ENCODE data around the gene CREB3. TPM values are rescaled to one million over a fixed set of nuclear protein-coding genes. Genes with fewer than 3 reads are reported as not detected.

CREB3 gene
- total RNA-seq, 2 donors from 2014 or later = 23.9 to 40.3 TPM

DNA sequence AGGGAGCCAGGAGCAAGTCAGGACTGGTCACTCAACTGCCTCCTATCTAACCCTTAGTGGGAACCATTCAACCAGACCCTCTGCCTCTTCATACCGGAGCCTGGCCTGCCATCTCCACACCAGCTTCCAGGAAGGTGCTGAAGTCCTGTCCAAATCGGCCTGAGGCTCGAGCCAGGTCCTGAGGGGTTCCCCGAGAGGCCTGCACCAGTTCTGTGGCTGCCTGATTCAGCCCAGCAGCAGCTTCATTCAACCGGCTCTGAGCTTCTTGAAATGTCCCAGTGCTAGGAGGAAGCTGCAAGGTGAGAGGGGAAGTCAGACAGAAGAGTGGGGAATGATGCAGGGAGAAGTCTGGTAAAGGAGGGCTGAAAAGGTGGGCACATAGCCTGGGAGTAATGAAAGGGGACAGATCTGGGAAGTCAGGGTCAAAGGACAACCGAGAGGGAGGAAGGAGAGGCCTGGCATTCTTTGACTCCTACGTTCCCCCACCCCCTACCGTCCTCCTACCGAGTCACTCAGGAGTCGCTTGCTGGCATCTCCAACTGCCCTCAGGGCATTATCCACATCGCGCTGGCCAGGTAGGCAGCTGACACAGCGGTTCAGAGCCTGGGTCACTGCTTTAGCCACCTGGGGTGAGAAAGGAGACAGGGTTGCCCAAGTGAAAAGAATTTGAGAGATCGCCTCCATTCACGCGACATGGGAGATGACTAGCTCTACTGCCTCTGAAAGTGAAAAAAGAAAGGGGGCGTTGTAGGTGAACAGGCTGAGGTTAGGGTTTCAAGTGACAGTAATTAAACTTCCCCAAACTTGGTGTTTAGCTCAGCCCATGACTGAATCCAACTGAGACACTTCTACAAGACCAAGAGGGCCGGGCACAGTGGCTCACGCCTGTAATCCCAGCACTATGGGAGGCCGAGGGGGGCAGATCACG, 20.7 kb upstream of the CREB3 start:
- Mint-ChIP-seq H3K4me1 (peaks cover 19% of the 10 kb centered on the region), H3K27ac (no peak overlapping the region), H3K36me3 (ENCODE audit: low read depth) (no peaks in the 10 kb centered on the region), H3K27me3 (no peaks in the 10 kb centered on the region), H3K4me3 (no peak overlapping the region), H3K9me3 (no peaks in the 10 kb centered on the region)
- peak; percentile 88 for ATAC-seq (replicated peaks)

DNA sequence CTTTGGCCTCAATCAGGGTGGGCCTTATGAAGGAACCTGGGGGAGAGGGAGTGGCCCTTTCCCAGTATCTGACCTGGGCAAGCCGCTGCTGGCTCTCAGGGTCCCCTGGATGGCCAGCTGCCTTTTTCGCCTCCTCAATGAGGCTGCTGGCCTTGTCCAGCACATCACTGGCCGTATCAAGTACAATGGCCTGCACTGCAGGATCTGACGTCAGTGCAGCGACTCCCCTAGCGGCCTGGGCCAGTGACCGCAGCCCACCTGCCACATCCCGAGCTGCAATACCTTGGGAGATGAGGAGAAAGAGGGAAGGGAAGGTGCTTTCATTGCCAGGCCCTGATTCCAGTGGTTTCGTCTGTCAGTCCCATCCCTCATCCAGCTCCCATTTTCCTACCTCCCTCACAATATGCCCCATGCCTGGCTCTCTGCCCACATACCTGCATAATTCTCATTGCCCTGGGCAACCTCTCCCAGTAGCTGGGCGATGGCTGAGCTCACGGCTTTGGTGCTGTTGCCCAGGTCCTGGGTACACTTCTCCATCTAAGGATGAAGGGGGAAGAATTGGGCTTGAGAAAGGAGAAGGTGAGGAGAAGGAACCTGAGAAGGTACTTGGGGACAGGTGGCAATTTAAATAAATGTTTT, 19.6 kb upstream of the CREB3 start:
- H3K4me3 Mint-ChIP-seq = no peak overlapping the region
- ATAC-seq (replicated peaks) = no peak
- H3K27me3 Mint-ChIP-seq = no peaks in the 10 kb centered on the region
- H3K4me1 Mint-ChIP-seq = peaks cover 10% of the 10 kb centered on the region
- no peaks in the 10 kb centered on the region for H3K9me3 Mint-ChIP-seq
- H3K27ac Mint-ChIP-seq = peak overlapping the region; percentile 30
- H3K36me3 Mint-ChIP-seq (ENCODE audit: low read depth) = no peaks in the 10 kb centered on the region

DNA sequence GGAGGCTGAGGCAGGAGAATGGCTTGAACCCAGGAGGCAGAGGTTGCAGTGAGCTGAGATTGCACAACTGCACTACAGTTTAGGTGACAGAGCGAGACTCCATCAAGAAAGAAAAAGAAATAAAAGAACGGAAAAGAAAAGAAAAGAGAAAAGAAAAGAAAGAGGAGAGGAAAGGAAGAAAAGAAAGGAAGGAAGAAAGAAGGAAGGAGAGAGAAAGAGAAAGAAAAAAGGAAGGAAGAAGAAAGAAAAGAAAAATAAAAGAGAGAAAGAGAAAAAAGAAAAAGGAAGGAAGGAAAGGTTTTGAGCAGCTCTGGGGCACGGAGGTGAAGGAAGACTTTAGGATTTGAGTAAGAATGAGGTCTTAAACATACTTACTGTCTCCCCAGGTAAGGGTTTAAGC, 18.9 kb upstream of the CREB3 start:
- ATAC-seq (replicated peaks) = no peak
- no peak overlapping the region for H3K4me3 Mint-ChIP-seq
- peak overlapping the region; percentile 30 for H3K27ac Mint-ChIP-seq
- no peaks in the 10 kb centered on the region for H3K27me3 Mint-ChIP-seq
- peaks cover 9% of the 10 kb centered on the region for H3K4me1 Mint-ChIP-seq
- H3K36me3 Mint-ChIP-seq (ENCODE audit: low read depth) = no peaks in the 10 kb centered on the region
- no peaks in the 10 kb centered on the region for H3K9me3 Mint-ChIP-seq

DNA sequence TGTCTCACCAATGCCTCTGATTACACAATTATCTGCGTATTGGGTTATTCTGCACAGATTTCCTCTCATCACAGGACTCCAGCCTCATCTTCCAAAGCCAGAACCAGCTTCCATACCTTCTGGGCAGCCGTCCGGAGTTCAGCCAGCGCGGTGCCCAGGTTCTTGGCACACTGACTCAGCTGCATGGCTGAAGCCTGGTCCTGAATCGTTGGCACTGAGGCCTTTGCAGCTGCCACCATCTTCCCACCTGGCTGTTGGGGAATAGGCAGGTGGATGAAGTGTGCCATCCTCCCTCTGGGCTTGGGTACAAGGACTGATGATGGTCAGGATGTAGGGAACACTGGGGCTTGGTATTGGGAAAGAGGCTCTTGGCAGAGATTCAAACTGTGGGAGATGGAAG, 18.3 kb upstream of the CREB3 start:
- Mint-ChIP-seq H3K9me3 (no peaks in the 10 kb centered on the region), H3K36me3 (ENCODE audit: low read depth) (no peaks in the 10 kb centered on the region), H3K4me3 (no peak overlapping the region), H3K4me1 (peaks cover 6% of the 10 kb centered on the region), H3K27me3 (no peaks in the 10 kb centered on the region), H3K27ac (peak overlapping the region; percentile 58)
- no peak for ATAC-seq (replicated peaks)

DNA sequence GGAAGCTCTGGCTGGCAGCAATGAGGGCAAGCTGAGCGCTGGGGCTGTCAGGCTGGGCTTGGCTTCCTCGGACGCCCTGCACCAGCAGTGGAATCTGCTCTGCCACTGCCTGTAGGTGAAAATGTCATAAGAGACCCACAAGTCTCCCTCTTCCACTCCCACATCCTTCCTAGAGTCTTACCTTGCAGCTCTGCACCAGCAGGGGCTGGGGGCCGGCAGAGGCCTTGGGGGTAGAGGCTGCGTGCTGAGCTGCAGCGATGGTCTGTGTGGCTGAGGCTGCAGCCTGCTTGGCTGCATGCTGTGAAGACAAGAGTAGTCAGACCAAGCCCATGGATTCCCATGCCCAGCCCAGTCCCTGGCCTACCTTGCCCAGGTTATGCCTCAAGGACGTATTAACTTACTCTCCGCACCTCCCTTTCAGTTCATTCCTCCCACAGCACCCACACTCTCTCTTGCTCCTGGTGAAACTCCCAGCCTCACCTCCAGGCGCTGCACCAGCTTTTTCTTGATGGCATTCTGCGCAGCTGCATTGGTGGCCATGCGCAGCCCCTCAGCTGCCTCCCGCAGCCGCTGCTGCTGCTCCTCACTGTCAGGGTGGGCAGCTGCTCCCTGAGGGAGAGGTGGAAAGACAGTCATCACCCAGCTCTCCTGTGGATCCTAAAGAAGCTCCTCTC, 17.8 kb upstream of the CREB3 start:
- Mint-ChIP-seq H3K4me3 (no peak overlapping the region), H3K27me3 (no peaks in the 10 kb centered on the region), H3K27ac (peak overlapping the region; percentile 58), H3K9me3 (no peaks in the 10 kb centered on the region), H3K4me1 (peaks cover 9% of the 10 kb centered on the region), H3K36me3 (ENCODE audit: low read depth) (no peaks in the 10 kb centered on the region)
- no peak for ATAC-seq (replicated peaks)

DNA sequence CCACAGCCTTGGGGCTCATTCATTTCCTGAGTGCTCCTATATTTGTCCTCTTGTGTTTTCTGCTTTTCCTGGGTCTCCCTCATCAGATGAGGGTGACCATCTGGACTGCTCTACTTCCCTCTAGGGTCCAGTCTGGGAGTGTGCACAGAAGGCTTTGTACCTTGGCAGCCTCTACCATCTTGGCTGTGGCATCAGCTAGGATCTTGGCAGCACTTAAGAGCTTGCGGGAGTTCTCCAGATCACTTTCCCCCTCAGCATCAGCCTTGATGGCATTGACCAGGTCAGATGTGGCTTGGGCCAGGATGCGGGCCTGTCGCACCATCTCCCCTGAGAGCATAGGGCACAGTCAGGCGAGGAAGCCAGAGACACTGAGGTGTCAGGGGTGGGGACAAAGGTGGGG, 16.2 kb upstream of the CREB3 start:
- Mint-ChIP-seq H3K27me3 (no peaks in the 10 kb centered on the region), H3K9me3 (no peaks in the 10 kb centered on the region), H3K36me3 (ENCODE audit: low read depth) (no peaks in the 10 kb centered on the region), H3K4me3 (no peak overlapping the region), H3K4me1 (peaks cover 10% of the 10 kb centered on the region), H3K27ac (no peak overlapping the region)
- no peak for ATAC-seq (replicated peaks)

DNA sequence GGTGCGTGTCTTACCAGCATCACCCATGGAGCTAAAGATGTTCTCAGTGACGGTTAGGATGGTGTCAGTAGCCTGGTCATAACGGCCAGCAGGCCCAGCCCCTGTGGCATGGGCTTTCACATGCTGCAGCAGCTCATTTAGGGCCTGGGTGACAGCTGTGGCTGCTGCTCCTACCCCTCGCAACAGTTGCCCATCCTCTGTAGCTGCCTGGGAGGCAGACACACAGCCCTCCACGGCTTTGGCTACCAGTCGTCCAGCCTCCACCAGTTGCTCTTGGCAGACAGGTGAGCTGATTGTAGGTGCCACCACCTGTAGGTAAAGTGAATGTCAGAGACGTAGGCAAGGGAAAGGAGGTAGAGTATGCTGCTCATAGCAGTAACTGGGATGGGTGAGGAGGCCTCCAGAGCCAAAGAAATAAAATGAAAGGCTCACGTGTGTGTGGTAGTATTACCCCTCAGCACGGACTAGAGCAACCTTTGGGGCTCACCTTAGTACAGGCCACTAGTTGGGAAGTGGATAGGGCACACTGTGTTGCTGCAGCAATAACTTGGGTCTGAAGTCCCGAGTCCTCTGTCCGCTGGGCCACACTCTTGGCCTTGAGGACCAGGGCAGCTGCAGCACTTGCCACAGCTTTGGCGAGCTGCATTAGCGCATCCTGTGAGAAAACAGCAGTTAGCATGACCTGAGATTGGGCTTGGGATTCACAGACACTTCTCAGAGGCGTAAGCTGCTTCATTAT, 15.2 kb upstream of the CREB3 start:
- H3K9me3 Mint-ChIP-seq = no peaks in the 10 kb centered on the region
- no peaks in the 10 kb centered on the region for H3K27me3 Mint-ChIP-seq
- H3K27ac Mint-ChIP-seq = no peak overlapping the region
- no peaks in the 10 kb centered on the region for H3K36me3 Mint-ChIP-seq (ENCODE audit: low read depth)
- H3K4me3 Mint-ChIP-seq = no peak overlapping the region
- no peak for ATAC-seq (replicated peaks)
- peaks cover 8% of the 10 kb centered on the region for H3K4me1 Mint-ChIP-seq

DNA sequence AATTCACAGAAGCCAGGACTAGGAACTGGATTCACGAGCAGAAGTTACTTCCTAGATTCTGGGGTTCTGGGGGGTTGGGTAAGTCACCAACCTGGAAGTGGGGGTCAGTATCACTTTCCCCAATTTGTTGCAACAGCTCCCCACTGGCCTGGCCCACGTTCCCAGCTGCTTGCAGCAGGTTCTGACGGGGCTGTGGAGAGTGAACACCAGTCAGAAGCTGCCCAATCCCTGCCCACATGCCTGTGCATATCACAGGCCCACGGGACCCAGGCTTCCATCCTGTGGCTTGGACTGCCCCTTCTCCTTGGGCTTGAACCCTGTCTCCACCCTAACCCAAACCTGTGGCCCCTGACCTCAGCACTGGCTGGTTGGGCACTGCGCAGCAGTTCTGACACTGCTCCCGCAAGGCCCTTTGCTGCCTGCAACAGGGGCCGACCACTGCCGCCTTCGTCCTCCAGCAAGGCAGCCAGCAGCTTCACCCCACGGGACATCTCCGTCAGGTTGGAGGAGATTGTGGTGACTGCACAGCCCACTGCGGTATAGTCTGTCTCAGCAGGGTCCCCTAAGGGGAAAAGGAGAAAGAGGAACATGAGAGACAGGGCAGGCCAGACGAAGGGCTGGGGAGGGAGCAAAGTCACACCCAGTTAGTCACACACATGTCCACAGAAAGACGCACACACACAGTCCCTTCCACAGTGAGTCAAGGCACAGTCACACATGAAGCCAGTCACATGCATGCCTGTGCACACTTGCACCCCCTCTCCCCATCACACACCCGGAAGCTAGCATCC, 13.6 kb upstream of the CREB3 start:
- Mint-ChIP-seq H3K4me1 (peaks cover 11% of the 10 kb centered on the region), H3K27ac (no peak overlapping the region), H3K4me3 (no peak overlapping the region), H3K9me3 (no peaks in the 10 kb centered on the region), H3K36me3 (ENCODE audit: low read depth) (no peaks in the 10 kb centered on the region), H3K27me3 (no peaks in the 10 kb centered on the region)
- ATAC-seq (replicated peaks) = peak; percentile 60

DNA sequence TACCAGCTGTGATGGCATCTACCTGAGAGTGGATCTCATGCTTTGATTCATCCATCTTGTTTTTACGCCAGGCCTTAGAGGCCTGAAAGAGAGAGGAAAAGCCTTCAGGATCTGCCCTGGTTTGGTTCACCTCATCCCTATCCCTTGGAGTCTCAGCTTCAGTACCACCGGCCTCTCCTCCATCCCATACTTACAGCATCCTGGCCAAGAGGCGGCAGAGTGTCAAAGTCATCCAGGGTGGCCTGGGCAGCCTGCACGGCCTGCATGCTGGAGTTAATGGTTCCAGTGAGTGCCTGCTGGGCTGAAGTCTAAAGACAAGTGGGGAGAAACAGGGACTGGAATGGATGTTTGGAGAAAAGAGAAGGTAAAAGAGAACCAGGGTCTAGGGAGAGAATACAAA, 12.9 kb upstream of the CREB3 start:
- no peaks in the 10 kb centered on the region for H3K36me3 Mint-ChIP-seq (ENCODE audit: low read depth)
- H3K4me1 Mint-ChIP-seq = peaks cover 12% of the 10 kb centered on the region
- H3K27ac Mint-ChIP-seq = peak overlapping the region; percentile 55
- H3K9me3 Mint-ChIP-seq = no peaks in the 10 kb centered on the region
- ATAC-seq (replicated peaks) = no peak
- H3K4me3 Mint-ChIP-seq = no peak overlapping the region
- no peaks in the 10 kb centered on the region for H3K27me3 Mint-ChIP-seq

DNA sequence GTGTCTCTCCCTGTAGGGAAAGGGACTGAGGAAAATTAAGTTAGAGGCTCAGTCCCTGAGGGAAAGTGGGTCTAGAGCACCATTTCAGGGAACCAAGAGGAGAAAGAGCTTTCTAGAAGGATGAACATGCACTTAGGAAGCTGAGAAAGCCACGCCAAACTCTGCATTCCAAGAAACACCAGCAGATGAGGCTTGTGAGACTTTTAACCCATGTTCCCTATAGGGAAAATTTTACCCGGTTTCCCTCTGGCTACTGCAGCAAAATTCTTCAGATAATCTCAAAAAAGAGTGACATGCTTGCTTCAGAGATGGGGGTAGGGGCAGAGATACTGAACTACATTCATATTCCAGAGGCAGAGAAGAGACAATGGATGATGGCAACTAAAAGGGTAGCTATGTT, 9.0 kb upstream of the CREB3 start:
- no peak overlapping the region for H3K4me3 Mint-ChIP-seq
- no peak overlapping the region for H3K27ac Mint-ChIP-seq
- ATAC-seq (replicated peaks) = no peak
- no peaks in the 10 kb centered on the region for H3K36me3 Mint-ChIP-seq (ENCODE audit: low read depth)
- H3K9me3 Mint-ChIP-seq = no peaks in the 10 kb centered on the region
- H3K27me3 Mint-ChIP-seq = no peaks in the 10 kb centered on the region
- H3K4me1 Mint-ChIP-seq = peaks cover 24% of the 10 kb centered on the region

DNA sequence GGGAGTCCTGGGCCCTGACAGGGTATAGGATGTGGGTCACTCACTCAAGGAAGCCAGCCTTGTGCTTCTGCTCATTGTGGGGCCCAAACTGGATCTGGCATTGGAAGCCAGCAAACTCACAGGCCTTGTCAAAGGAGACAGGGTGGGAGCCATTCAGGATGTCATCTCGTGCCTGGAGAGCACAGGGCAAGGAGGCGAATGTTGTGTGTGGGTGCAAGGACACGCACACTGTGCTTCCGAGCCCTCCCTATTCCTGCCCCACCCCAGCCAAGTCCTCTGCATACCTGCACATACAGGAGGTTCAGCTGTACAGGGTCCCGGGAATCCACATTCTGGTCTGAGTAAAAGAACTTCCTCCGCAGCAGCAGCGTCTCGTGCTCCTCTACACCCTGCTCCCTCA, 8.6 kb upstream of the CREB3 start:
- Mint-ChIP-seq H3K27me3 (no peaks in the 10 kb centered on the region), H3K4me3 (no peak overlapping the region), H3K36me3 (ENCODE audit: low read depth) (no peaks in the 10 kb centered on the region), H3K4me1 (peaks cover 24% of the 10 kb centered on the region), H3K9me3 (no peaks in the 10 kb centered on the region), H3K27ac (no peak overlapping the region)
- no peak for ATAC-seq (replicated peaks)

DNA sequence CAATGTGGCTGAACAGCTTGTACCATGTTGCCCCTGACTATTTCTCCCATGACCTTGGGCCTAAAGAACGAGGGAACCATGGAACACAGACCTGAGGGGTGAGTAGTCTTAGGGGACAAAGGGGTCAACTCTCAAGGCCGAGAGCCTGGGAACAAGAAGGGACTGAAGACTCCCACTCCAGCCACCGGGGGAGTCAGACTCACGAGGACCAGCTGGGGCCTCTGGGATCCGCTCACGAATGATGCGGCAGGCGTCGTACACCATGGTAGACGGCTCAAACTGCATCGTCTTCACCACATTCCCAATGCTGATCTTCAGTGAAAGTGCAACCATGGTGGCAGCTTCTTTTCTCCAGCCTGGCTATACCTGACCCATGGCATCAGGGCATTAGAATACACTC, 7.1 kb upstream of the CREB3 start:
- Mint-ChIP-seq H3K36me3 (ENCODE audit: low read depth) (no peaks in the 10 kb centered on the region), H3K27ac (no peak overlapping the region), H3K27me3 (no peaks in the 10 kb centered on the region), H3K9me3 (no peaks in the 10 kb centered on the region), H3K4me1 (peaks cover 20% of the 10 kb centered on the region), H3K4me3 (no peak overlapping the region)
- ATAC-seq (replicated peaks) = no peak

DNA sequence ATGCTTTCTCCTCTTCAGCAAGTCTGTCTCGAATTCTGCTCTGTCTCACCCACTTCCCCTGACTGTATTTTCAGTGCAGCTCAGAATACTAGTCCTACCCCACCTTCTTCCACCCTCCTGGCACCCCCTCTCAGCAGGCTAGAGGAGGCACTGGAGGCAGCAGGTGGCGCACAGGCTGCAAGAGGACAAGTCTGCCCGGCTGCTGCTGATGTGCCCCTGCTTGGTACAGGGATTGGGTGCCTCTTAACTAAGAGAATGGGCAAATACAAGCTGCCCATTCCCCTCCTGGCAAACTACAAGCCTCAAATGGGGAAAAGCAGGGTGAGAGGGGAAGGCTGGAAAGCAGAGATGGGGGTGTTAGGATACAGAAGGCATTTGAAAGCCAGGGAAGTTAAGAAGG, 5.5 kb upstream of the CREB3 start:
- no peak for ATAC-seq (replicated peaks)
- Mint-ChIP-seq H3K27ac (peak overlapping the region; percentile 31), H3K4me3 (no peak overlapping the region), H3K9me3 (no peaks in the 10 kb centered on the region), H3K27me3 (no peaks in the 10 kb centered on the region), H3K36me3 (ENCODE audit: low read depth) (no peaks in the 10 kb centered on the region), H3K4me1 (peaks cover 19% of the 10 kb centered on the region)

DNA sequence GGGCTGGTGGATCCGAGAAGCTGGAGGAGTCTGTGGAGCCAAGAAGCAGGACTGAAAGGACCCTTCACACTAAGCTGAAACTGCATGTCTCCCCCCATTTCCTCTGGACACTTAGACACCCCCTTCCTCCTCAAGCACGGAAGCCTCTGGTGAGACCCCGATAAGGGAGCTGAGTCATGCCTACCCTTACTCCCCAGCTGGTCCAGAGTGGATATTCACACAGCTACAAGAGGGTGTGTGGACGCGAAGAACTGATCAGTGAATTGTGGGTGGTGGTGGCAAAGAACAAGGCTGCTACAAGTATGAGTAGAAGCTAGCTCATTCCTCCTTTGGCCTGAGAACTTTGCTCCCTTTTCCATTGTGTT, 4.8 kb upstream of the CREB3 start:
- Mint-ChIP-seq H3K9me3 (no peaks in the 10 kb centered on the region), H3K4me3 (no peak overlapping the region), H3K27me3 (no peaks in the 10 kb centered on the region), H3K4me1 (peaks cover 13% of the 10 kb centered on the region), H3K27ac (no peak overlapping the region), H3K36me3 (ENCODE audit: low read depth) (no peaks in the 10 kb centered on the region)
- no peak for ATAC-seq (replicated peaks)
